Measurements from ENCODE around the gene PDIA2.
"Not testable (repeated sequence)": the region's sequence is repeated elsewhere in the genome, so short reads cannot be mapped to it uniquely, and the experiment has no call there.

Gene PDIA2

GRCh38 chr16:333406-334094 is 50.6 kb downstream of the PDIA2 start:
- DNase-seq (ENCODE audit: low spot score): no peak

GRCh38 chr16:334164-334832 is 51.3 kb downstream of the PDIA2 start:
- DNase-seq (ENCODE audit: low spot score): not testable (repeated sequence)

DNA sequence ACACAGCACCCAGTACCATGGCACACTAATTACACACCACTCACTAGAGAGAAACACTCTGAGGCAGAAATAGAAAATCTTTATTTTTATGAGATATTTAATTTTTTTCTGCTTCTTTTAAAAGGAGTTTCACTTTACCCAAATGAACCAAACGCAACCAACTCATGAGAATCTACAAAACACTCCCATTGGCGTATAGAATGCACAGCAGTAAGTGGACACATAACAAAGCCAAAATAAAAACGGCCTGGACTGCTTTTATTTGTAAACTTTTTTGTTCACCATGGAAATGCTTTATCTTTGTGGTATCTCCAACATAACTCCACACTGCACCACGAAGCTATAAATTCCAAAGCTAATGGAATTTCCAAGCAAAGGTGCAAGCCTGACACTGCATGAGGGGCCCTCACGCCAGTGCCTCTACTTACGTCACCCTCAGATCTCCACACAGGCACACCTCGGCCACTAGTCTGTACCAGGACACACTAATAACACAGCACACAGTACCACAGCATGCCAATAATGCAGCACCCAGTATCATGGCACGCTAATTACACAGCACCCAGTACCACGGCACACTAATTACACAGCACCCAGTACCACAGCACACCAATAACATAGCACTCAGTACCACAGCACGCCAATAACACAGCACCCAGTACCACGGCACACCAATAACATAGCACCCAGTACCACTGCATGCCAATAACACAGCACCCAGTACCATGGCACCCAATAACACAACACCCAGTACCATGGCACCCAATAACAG is 52.1 kb downstream of the PDIA2 start:
- DNase-seq (ENCODE audit: low spot score): not testable (repeated sequence)

DNA sequence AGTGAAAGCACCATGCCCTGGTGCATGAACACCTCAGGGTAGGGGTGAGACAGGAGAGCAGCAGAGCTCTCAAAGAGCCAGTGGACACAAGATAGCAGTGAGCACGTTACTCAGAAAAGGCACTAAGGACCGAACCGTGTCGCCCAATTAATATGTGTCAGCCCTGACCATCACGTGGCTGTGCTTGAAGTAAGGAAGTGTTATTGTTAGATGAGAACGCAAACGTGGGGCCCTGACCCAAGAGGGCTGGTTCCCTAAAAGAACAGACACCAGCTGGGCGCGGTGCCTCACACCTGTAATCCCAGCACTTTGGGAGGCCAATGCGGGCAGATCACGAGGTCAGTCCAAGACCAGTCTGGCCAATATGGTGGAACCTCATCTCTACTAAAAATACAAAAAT is 53.3 kb downstream of the PDIA2 start:
- no peak for DNase-seq (ENCODE audit: low spot score)

Measured in NAMALWA (cell line).